Testis (tissue), 3 donors: Measurements from ENCODE around the gene BACE1-AS. TPM values are rescaled to one million over a fixed set of nuclear protein-coding genes. Genes with fewer than 3 reads are reported as not detected.

ENCODE experiments used
- DNase-seq: peaks from one replicate; pipeline ENCODE4 v3.0.0-alpha.2; 2019
- H3K27ac ChIP-seq, 2 donors: fragments of 200-600 bp; sonication (generic); one replicate each; pipeline ENCODE4 v1.5.1; 2019
- H3K27me3 ChIP-seq: fragments of 200-600 bp; sonication (generic); one replicate; pipeline ENCODE4 v1.5.1; 2019
- H3K36me3 ChIP-seq: fragments of 200-600 bp; sonication (generic); one replicate; pipeline ENCODE4 v1.5.1; 2017; ENCODE audit warnings: low read depth; ENCODE audit errors: missing control alignments
- H3K4me1 ChIP-seq: fragments of 200-600 bp; sonication (generic); one replicate; pipeline ENCODE4 v1.5.1; 2019
- H3K4me3 ChIP-seq, 2 donors: fragments of 200-600 bp; sonication (generic); one replicate each; pipeline ENCODE4 v1.5.1; 2017 to 2019
- H3K9me3 ChIP-seq: fragments of 200-600 bp; sonication (generic); one replicate; pipeline ENCODE4 v1.5.1; 2017
- CTCF ChIP-seq, 3 experiments: fragments of 450-650 bp in 2 of 3; fragments of 200-600 bp in 1 of 3; sonication (generic) in 1 of 3; IDR thresholded peaks; one replicate each; pipeline ENCODE4 v1.5.1; 2016 to 2019; ENCODE audit warnings: antibody characterized with exemption in 3 of 3, mild to moderate bottlenecking in 2 of 3, moderate library complexity in 1 of 3
- POLR2A ChIP-seq: fragments of 450-650 bp; IDR thresholded peaks from one replicate; pipeline ENCODE4 v1.6.1; 2017; ENCODE audit warnings: antibody characterized with exemption, mild to moderate bottlenecking, moderate library complexity
- WGBS, 2 donors: methylation state at CpG; one replicate each; pipeline ENCODE4 v1.1.5; 2018; 5-methylcytosine and 5-hydroxymethylcytosine counted together
- intact Hi-C: fragments of 100-400 bp; cut with DNase I; formaldehyde crosslinking; loops from one replicate; pipeline ENCODE4 v1.15.1; 2023; ENCODE audit warnings: low total_unique reads
- polyA plus RNA-seq: library from polyadenylated mRNA; stranded (reverse); fragments of 350-450 nt; fragmentation: Illumina TruSeq; extraction: RNeasy Lipid Tissue Mini Kit (QIAGEN cat#74804); gene quantifications from one replicate; pipeline ENCODE4 v1.2.3, GENCODE V29; 2014; ENCODE audit warnings: low read depth, low replicate concordance; ENCODE audit not compliant: insufficient read depth
- total RNA-seq, 2 donors: library from RNA; depleted of rRNA; stranded (reverse); fragments of >200 nt; gene quantifications; one replicate each; pipeline ENCODE4 v1.2.3, GENCODE V29; 2016

BACE1-AS gene
- total and polyA plus RNA-seq, 3 donors from 2014 or later = 11.2 to 17.9 (median 13.8) TPM

GRCh38 chr11:117300773-117301172 is 9.6 kb downstream of the BACE1-AS start:
- Histone ChIP-seq H3K27ac (no peak overlapping the region), H3K9me3 (no peaks in the 10 kb centered on the region), H3K4me1 (peaks cover 20% of the 10 kb centered on the region), H3K27me3 (no peaks in the 10 kb centered on the region), H3K4me3 (no peak overlapping the region), H3K36me3 (no peaks in the 10 kb centered on the region)
- intact Hi-C loops = no loop called here
- TF ChIP-seq POLR2A = no peak
- WGBS, 2 donors = 42 to 52% methylated on average over 5 of the region's 5 CpGs
- no peak for DNase-seq

- Histone ChIP-seq H3K36me3 (no peaks in the 10 kb centered on the region), H3K4me1 (peaks cover 20% of the 10 kb centered on the region), H3K27me3 (no peaks in the 10 kb centered on the region), H3K9me3 (no peaks in the 10 kb centered on the region), H3K4me3 (no peak overlapping the region), H3K27ac (no peak overlapping the region)
- intact Hi-C loops = no loop called here
- TF ChIP-seq POLR2A = no peak
- no peak for TF ChIP-seq CTCF (IDR thresholded peaks at IDR 0.05)
- WGBS, 2 donors = 93 to 99% methylated on average over 6 to 7 of the region's 7 CpGs
- no peak for DNase-seq
Observed at GRCh38 chr11:117302228-117302627, 11.1 kb downstream of the BACE1-AS start.

GRCh38 chr11:117303101-117303500 is 12.0 kb downstream of the BACE1-AS start:
- TF ChIP-seq POLR2A (no peak), CTCF (IDR thresholded peaks at IDR 0.05) (no peak)
- 68 to 77% methylated on average over 3 to 4 of the region's 4 CpGs for whole genome bisulfite sequencing, 2 donors
- H3K4me1 ChIP-seq = peaks cover 20% of the 10 kb centered on the region
- H3K4me3 ChIP-seq = no peak overlapping the region
- H3K9me3 ChIP-seq = no peaks in the 10 kb centered on the region
- no peak for DNase-seq
- no peaks in the 10 kb centered on the region for H3K36me3 ChIP-seq
- intact Hi-C loops = no loop called here
- H3K27me3 ChIP-seq = no peaks in the 10 kb centered on the region
- H3K27ac ChIP-seq = no peak overlapping the region

GRCh38 chr11:117303646-117304315 is 12.6 kb downstream of the BACE1-AS start:
- WGBS, 2 donors = 82 to 91% methylated on average over 5 of the region's 5 CpGs
- Histone ChIP-seq H3K27ac (no peak overlapping the region), H3K4me1 (peaks cover 20% of the 10 kb centered on the region), H3K9me3 (no peaks in the 10 kb centered on the region), H3K36me3 (no peaks in the 10 kb centered on the region), H3K27me3 (no peaks in the 10 kb centered on the region), H3K4me3 (no peak overlapping the region)
- no peak for DNase-seq
- intact Hi-C loops = no loop called here
- no peak for TF ChIP-seq CTCF (IDR thresholded peaks at IDR 0.05)
- TF ChIP-seq POLR2A = no peak

GRCh38 chr11:117305145-117305544 is 14.0 kb downstream of the BACE1-AS start:
- no peaks in the 10 kb centered on the region for H3K36me3 ChIP-seq
- intact Hi-C loops = no loop called here
- no peaks in the 10 kb centered on the region for H3K9me3 ChIP-seq
- no peak overlapping the region for H3K4me3 ChIP-seq
- no peaks in the 10 kb centered on the region for H3K27me3 ChIP-seq
- WGBS, 2 donors = 81 to 93% methylated on average over 3 of the region's 3 CpGs
- H3K4me1 ChIP-seq = peaks cover 7% of the 10 kb centered on the region
- no peak for DNase-seq
- H3K27ac ChIP-seq = no peak overlapping the region
- TF ChIP-seq POLR2A (no peak), CTCF (IDR thresholded peaks at IDR 0.05) (no peak)
